NCI-H128 (cell line): ENCODE results near the gene MINDY2.
"Not testable (repeated sequence)": the region's sequence is repeated elsewhere in the genome, so short reads cannot be mapped to it uniquely, and the experiment has no call there.

Experiments
- DNase-seq: peaks from one replicate; lab custom pipeline; 2025; ENCODE audit not compliant: unreplicated experiment; lab: John Stamatoyannopoulos, UW

The MINDY2 gene

DNA sequence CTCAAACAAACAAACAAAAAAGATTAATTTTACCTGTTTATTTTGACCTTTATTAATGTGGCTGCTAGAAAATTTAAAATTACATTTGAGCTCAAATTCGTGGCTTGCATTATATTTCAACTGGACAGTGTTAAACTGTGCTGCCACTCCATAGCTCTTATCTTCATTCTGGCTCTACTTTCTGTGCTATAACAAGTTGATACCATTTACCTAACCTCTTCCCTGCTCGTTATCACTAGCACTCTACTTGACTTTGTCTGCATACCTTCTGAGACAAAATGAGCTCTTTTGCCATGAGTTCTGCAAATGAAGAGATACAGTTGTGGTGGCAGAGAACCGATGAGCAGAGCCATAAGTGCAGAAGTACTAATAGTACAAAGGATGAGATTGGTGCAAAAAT lies 26.4 kb downstream of the MINDY2 start:
- no peak for DNase-seq

DNA sequence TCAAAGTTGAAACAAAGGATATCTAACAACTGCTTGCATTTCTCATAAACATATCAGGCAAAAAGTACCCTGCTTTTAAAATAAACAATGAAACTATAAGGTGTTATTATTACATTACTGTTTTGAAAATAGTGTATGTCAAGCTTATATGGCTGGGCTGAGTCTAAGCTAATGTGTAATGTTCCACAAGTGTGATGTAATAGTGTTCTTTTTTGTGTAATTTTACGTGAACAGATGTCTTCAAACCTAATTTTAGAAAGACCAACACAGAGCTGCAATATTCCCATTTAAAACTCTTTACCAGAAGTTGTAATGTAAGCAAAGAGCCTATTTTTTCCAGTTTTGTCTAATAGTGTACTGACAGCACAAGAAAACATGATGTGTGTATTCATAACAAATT lies 34.0 kb downstream of the MINDY2 start:
- no peak for DNase-seq

DNA sequence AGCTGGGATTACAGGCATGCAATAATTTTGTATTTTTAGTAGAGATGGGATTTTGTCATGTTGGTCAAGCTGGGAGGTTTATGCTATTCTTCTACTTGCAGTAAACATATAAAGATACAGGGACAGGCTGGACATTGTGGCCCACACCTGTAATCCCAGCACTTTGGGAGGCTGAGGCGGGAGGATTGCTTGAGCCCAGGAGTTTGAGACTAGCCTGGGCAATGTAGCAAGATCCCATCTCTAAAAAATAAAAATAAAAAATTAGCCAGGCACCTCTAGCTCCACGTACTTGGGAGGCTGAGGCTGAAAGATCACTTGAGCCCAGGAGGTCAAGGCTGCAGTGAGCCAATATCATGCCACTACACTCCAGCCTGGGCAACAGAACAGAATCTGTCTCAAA lies 52.2 kb downstream of the MINDY2 start:
- not testable (repeated sequence) for DNase-seq

DNA sequence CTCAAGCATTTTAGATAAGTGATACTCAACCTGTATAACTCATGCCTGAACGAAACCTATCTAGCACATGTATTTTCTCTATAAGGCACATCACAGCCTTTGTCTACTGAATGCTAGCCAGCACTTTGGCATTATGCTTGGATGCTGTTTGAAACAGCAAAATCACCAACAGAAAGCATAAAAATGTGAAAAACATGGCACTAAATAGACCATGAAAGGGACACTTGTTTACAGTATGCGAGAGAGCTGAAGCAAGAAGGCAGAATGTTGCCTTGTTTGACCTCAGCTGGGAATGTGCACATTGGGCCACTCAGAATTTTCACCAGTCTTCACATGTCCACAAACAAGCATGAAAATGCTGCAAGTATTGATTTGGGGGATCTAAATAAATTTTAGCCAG lies 59.5 kb downstream of the MINDY2 start:
- DNase-seq, result no peak

DNA sequence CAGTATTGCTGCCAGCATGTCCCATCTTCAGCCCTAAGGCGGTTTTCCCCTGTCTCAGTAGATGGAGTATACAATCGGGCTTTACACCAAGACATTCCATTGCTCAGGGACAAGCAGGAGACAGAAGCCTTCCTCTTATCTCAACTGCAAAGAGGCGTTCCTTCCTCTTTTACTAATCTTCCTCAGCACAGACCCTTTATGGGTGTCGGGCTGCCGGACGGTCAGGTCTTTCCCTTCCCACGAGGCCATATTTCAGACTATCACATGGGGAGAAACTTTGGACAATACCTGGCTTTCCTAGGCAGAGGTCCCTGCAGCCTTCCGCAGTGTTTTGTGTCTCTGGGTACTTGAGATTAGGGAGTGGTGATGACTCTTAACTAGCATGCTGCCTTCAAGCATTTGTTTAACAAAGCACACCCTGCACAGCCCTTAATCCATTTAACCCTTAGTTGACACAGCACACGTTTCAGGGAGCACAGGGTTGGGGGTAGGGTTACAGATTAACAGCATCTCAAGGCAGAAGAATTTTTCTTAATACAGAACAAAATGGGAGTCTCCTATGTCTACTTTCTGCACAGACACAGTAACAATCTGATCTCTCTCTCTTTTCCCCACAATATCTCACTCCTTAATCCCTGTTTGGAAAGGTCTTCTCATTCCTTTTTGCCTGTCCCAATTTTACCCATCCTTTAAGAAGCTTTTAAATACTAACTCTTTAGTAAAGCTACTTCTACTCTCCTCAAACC lies 62.8 kb downstream of the MINDY2 start:
- not testable (repeated sequence) for DNase-seq

DNA sequence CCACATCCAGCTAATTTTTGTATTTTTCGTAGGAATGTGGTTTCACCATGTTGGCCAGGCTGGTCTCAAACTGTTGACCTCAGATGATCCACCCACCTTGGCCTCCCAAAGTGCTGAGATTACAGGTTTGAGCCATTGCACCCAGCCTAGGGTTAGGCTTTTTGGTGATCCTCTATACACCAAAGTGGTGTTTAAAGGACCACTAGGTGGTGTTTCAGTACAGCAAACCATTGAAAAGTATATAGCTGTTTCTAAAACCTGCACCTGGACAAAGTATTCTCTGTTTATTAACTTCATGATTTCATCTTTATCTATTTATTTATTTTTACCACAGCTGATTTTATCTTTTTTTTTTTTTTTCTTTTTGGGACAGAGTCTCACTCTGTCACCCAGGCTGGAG lies 68.4 kb downstream of the MINDY2 start:
- DNase-seq, result no peak

DNA sequence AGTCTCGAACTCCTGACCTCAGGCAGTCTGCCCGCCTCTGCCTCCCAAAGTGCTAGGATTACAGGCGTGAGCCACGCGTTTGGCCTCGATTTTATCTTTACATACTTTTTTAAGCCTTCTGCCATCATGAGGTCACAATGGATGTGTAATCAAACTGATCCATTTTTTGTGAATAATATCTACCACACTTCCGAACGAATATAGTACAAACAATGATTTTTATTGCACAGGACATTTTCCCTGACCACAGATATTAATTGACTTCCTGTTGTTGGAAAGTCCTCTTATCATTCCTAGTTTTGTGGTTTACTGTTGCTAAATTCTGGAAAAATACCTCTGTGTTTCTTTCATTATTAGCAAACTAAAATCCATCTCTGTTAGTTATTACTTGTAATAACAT lies 68.9 kb downstream of the MINDY2 start:
- DNase-seq, result no peak

DNA sequence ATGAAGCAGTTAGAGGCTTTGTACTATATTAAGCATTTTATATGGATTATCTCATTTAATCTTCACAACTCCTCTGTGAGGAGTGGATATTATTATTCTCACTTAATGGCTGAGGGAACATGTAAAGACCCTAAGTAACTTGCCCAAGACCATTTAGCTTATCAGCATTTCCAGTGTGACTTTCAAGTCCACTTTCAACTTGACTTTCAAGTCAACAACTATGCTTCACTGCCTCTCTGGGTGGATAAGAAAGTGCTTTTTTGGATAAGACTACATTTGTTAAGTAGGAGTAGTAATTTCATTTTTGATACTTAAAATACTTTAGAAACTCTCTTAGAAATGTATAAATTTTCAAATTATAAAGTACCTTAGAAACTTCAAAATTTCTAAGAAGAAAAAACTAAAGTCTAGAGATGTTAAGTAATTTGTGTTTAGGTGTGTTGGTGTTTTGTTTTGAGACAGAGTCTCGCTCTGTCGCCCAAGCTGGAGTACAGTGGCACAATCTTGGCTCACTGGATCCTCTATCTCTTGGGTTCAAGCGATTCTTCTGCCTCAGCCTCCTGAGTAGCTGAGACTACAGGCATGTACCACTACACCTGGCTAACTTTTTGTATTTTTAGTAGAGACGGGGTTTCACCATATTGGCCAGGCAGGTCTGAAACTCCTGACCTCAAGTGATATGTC lies 71.8 kb downstream of the MINDY2 start:
- DNase-seq, result no peak

DNA sequence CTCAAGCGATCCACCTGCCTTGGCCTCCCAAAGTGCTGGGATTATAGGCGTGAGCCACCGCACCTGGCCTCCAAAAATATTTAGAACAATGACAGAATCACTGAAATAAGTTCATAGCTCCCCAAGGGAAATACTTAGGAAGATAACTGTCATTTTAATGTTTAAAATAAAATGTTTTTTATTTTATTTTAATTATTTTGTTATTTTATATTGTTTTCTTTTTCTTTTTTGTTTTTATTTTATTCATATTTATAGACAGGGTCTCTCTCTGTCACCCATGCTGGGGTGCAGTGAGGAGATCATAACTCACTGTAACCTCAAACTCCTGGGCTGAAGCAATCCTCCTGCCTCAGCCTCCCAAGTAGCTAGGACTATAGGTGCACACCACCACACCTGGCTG lies 80.1 kb downstream of the MINDY2 start:
- not testable (repeated sequence) for DNase-seq

DNA sequence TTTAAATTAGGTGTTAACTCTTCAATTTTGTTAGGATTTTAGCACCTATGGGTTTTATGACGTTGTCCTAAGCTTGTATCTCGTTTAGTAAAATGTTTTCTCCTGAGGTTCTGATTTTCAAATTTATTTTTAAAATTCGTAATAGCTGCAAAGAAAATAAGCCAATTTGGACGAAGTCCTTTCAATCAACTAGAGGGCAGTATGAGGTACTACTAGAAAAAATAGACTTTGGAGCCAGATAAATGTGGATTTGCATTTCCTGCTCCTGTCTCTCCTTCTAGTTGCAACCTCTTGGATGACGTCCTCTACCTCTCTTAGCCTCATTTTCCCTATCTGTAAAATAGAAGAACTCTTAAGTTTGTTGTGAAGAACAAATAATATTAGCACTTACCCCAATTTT lies 81.2 kb downstream of the MINDY2 start:
- DNase-seq, result no peak

DNA sequence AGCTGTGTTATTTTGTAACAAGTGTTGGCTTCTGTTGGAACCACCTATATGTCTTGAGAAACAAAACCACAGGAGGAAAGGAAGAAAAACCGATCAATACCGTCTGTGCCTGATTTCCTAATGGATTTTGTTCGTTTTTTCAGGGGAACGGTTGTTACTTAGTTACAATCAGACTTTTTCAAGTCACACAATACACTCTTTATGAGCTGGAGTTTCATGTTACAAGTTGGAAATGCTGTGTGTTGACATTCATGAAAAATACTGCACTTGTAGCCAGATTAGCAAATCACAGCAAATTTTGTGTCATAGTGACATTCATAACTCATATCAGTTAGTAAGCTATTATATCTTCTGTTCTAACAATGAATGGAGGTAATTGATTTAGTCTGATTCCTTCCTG lies 83.5 kb downstream of the MINDY2 start:
- DNase-seq, result no peak

DNA sequence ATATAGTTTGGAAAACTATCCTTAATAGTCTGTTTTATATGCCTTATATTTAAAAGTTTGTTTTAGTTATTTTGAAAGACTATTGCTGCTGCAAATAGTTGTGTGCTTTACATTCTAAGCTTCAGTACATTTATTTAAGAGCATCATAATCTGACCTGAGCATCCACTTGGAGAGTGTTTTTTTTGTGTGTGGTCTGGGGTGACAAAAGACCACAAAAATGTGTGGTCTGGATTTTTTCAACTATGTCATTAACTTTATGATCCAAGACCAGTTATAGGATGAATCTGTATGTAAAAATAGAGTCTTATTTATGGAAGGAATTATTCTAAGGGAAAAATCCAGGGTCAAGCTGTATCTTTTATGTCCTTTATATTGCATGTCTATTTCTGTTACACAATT lies 85.0 kb downstream of the MINDY2 start:
- no peak for DNase-seq

DNA sequence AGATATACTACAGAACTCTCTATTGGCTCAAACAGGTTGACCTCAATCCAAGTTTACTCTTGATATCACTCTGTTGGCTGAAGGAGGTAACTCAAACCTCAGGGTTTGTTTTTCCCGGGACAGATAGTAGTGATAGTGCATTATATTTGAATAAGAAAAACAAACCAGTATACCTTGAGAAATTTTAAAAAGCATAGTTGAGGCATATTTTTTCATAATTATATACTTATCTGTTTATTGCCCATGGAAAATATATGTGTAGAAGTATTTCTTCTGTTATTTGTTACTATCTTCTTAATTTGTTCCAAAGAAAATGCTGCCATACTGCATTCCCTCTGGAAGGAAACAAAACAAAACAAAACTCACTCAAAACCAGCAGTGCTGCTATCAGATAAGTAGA lies 85.5 kb downstream of the MINDY2 start:
- not testable (repeated sequence) for DNase-seq

DNA sequence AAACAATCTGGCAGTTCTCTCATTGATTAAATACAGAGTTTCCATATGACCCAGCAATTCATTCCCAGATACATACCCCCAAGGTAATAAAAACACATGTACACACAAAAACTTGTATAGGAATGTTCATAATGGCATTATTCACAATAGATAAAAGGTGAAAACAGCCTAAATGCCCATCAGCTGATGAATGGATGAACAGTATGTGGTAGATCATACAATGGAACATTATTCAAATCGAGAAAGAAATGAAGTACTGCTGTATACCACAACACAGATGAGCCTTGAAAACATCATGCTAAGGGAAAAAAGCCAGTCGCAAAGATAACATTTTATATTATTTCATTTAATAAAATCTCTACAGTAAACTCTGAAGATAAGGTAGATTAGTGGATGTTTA lies 91.2 kb downstream of the MINDY2 start:
- DNase-seq, result no peak

DNA sequence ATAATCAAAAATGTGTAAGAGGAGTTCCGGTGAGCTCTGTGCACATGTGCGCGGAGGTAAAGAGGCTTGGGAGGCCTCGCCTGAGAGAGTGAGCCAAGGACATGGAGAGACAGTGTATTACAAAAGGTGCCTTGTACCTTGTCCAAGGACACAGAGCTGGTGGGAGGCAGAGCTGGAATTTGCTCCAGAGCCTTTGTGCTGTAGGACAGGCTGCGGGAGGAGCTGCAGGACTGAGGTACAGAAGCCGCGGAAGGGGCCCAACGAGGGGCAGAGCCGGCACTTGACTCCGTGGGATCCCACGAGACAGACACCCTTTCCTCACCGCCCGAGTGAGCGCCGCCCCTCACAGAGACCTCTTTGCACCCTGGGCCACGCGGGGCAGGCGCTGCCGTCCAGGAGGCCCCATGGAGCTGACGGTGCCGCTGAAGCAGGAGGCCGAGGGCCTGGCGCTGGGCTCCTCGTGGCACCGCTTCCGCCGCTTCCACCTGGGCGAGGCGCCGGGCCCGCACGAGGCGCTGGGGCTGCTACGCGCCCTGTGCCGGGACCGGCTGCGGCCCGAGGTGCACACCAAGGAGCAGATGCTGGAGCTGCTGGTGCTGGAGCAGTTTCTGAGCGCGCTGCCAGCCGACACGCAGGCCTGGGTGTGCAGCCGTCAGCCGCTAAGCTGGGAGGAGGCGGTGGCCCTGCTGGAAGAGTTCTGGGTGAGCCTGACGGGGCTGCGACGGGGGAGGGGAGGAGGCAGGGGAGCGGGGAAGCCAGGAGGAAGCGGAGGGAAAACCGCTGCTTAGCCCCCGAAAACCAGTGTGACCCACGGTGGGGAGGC lies 93.7 kb downstream of the MINDY2 start:
- no peak for DNase-seq

DNA sequence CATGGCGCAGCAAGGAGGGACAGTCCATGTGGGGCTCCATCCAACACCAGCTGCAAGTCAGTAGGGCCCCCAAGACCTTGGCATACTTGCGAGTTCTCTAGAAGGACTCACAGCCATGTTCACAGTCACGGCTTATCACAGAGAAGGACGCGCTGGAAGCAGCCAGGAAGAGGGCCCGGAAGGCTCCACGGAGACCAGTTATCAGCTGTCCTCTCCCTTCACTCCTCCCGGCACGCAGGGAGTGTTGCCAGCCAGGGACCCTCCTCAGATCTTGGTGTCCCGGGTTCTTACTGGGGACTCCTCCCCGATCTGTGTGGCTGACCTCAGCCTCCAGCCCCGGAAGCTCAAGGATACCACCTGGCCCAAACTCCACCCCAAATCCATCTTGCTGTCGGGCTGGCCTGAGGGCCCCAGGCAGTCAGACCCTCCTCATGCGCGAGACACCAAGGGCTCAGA lies 94.4 kb downstream of the MINDY2 start:
- no peak for DNase-seq

DNA sequence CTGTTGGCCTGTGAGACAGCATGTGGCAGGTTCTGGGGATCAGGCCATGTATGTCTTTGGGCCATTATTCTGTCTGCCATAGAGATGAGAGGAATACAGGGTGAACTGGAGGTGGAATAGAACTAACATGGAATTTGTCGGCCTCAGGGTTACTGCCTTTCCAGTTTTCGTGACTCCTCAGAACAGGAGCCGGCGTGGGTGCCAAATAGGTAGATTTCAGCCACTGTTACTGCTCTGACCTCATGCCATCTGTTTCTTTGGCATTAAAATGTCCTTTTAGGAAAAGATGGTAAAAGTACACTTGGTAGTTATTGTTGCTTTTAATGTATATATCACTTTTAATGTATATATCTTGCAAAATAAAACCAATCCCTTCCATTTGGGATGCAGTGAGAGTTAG lies 96.8 kb downstream of the MINDY2 start:
- DNase-seq, result no peak

DNA sequence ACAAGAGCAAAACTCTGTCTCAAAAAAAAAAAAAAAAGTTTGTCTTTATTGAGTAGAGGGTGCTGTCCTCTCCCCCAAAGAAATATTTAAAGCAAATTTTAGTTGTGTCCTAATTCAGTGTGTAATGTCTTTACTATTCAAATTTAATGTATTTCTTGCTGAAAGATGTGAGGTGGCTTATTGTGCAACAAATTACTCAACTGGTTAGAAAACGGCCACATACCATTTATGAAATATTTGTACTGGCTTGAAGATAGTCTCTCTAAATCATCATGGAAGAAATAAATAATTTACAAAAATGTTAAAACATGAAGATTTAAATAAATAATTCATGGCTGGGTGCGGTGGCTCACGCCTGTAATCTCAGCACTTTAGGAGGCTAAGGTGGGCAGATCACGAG lies 99.3 kb downstream of the MINDY2 start:
- DNase-seq, result no peak

DNA sequence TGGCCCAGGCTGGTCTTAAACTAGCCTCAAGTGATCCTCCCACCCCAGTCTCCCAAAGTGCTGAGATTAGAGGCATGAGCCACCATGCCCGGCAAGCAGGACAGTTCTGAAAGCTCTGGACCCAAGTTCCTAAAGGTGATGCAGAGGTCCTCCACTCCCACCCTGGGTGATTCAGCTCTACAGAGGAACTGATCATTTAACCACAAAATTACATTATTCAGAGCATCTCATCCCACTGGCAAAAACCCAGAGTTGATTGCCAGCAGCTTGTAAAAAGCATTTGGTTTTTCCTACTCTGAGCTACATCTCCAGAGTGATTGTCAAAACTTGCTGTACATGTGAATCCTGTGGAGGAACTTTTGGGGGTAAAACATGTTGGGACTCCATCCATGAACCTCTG lies 102.2 kb downstream of the MINDY2 start:
- DNase-seq, result no peak

DNA sequence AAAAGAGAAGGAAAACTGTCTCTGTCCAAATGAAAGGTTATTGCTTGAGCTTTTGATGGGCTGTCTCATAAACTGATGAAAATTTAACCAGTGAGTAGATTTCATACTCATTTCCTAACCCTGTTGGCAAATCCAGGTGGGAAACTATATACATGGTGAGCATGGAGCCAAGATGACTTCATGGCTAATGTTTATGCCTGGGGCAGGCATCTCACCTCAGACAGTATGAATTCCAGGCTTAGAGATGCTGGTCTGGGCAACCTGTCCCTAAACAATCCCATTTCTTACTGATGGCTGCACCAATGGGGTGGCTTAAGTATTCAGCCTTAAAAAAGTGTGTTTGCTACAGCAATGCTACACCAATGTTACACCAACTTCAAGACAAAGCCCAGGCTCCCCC lies 104.2 kb downstream of the MINDY2 start:
- DNase-seq, result no peak

DNA sequence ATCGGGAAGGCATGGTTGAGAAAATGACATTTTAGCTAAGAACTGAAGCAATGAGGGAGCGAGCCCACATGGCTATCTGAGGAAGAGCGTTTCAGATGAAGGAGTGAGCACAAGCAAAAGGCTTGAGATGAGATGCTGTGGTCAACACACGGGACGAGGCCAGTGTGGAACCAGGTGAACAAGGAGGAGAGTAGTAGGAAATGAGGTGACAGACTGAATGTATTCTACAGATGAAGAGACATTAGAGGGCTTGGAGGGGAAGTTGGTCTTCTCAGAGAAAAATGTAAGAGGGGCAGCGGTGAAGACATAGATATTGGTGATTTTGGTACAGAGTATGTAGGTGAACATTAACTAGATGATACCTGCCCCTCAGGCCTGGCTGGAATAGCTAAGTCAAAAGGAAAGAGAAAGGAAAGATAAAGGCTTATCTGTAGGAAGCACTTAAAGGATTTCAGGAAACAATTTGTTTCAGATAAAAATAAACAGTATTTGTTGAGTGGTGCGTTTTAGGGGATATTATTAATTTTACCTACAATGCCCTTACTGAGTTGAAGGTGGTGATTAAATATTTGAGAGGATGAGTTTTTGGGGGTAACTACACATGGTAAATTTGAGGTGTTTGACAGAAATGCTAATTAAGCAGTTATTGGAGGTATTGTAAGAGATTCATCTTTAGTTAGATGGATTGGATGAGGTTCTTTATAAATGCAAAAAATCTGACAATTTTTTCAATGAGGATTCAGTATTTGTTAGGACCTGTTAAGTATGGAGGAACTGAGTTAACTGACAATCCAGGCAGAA lies 105.4 kb downstream of the MINDY2 start:
- no peak for DNase-seq
